Measurements from ENCODE around the gene C4BPA.

The C4BPA gene

DNA sequence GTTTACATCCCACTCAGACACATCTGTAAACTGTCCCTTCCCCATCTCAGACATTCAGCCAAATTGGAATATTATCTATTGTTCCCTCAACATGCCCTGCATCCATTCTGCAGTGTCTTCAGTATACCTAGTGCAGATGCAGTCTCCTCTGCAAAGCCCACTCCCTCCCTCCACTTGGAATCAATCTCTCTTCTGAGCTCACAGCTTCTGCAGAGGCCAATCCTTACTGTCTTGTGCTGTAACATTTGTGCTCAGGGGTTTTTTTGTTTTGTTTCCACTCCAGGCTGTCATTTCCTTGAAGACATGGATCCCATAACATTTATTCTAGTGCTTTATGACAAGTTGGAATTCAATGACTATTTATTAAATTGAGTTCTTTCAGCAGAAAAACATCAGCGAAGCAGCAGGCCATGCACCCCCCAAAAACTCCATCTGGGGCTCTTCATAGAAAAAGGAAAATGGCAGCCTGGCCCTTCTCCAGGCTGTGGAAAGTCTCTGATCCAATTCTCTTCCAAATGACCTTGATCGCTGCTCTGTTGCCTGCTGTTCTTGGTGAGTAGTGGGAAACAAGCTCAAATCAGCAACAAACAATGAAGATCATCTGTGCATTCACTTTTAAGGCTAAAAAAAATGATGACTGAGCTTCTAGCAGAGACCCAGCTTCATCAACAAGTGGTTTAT, 8.7 kb downstream of the C4BPA start:
- Histone ChIP-seq H4K20me1 (ENCODE audit: insufficient read depth, low read length) (no peaks in the 10 kb centered on the region), H3K27ac (ENCODE audit: low read length) (no peak overlapping the region), H3K4me2 (ENCODE audit: low read depth, low read length) (no peak overlapping the region), H3K79me2 (ENCODE audit: low read length) (no peaks in the 10 kb centered on the region), H3K9ac (ENCODE audit: low read length) (no peak overlapping the region), H3K9me3 (replicated peaks; ENCODE audit: insufficient read depth, low read length) (no peaks in the 10 kb centered on the region), H3K9me2 (replicated peaks; ENCODE audit: insufficient read depth, low read length) (no peaks in the 10 kb centered on the region), H3F3A (ENCODE audit: insufficient read depth, low read length) (no peaks in the 10 kb centered on the region), H2AFZ (ENCODE audit: low read length) (no peak overlapping the region), H3K4me3 (ENCODE audit: low read length) (no peak overlapping the region), H3K36me3 (replicated peaks; ENCODE audit: insufficient read depth, low read length) (no peaks in the 10 kb centered on the region), H3K4me1 (ENCODE audit: low read length) (no peaks in the 10 kb centered on the region), H3K27me3 (replicated peaks; ENCODE audit: insufficient read depth, low read length) (no peaks in the 10 kb centered on the region)
- TF ChIP-seq EZH2phosphoT487 (IDR thresholded peaks at IDR 0.05; ENCODE audit: low read length) = no peak
- TF ChIP-seq EZH2 (optimal IDR thresholded peaks at IDR 0.05; ENCODE audit: low read depth, low read length) = no peak
- TF ChIP-seq, protein P1, sequence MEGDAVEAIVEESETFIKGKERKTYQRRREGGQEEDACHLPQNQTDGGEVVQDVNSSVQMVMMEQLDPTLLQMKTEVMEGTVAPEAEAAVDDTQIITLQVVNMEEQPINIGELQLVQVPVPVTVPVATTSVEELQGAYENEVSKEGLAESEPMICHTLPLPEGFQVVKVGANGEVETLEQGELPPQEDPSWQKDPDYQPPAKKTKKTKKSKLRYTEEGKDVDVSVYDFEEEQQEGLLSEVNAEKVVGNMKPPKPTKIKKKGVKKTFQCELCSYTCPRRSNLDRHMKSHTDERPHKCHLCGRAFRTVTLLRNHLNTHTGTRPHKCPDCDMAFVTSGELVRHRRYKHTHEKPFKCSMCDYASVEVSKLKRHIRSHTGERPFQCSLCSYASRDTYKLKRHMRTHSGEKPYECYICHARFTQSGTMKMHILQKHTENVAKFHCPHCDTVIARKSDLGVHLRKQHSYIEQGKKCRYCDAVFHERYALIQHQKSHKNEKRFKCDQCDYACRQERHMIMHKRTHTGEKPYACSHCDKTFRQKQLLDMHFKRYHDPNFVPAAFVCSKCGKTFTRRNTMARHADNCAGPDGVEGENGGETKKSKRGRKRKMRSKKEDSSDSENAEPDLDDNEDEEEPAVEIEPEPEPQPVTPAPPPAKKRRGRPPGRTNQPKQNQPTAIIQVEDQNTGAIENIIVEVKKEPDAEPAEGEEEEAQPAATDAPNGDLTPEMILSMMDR (IDR thresholded peaks at IDR 0.05; ENCODE audit: low read length) = no peak
- no peak for DNase-seq

DNA sequence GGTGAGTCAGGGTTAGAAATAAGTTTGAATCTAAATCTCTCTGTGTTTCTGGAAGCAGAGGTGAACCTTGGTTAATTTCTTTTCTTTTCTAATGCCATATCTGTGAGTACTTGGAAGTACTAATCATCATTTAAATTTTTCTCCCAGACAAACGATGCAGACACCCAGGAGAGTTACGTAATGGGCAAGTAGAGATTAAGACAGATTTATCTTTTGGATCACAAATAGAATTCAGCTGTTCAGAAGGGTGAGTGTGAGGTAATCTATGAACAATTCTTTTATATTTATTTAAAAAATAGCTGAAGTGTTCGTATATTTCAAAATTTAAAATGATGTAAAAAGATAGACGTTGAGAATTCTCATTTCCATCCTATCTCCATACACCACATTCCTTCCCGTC, 11.2 kb downstream of the C4BPA start:
- Histone ChIP-seq H3K4me2 (ENCODE audit: low read depth, low read length) (no peak overlapping the region), H3K9me2 (replicated peaks; ENCODE audit: insufficient read depth, low read length) (no peaks in the 10 kb centered on the region), H3K36me3 (replicated peaks; ENCODE audit: insufficient read depth, low read length) (no peaks in the 10 kb centered on the region), H3K9ac (ENCODE audit: low read length) (no peak overlapping the region), H2AFZ (ENCODE audit: low read length) (no peak overlapping the region), H3K4me1 (ENCODE audit: low read length) (no peaks in the 10 kb centered on the region), H3F3A (ENCODE audit: insufficient read depth, low read length) (no peaks in the 10 kb centered on the region), H3K27me3 (replicated peaks; ENCODE audit: insufficient read depth, low read length) (no peaks in the 10 kb centered on the region), H3K4me3 (ENCODE audit: low read length) (no peak overlapping the region), H4K20me1 (ENCODE audit: insufficient read depth, low read length) (no peaks in the 10 kb centered on the region), H3K79me2 (ENCODE audit: low read length) (no peaks in the 10 kb centered on the region), H3K27ac (ENCODE audit: low read length) (no peak overlapping the region), H3K9me3 (replicated peaks; ENCODE audit: insufficient read depth, low read length) (no peaks in the 10 kb centered on the region)
- DNase-seq = no peak
- no peak for TF ChIP-seq EZH2phosphoT487 (IDR thresholded peaks at IDR 0.05; ENCODE audit: low read length)
- no peak for TF ChIP-seq EZH2 (optimal IDR thresholded peaks at IDR 0.05; ENCODE audit: low read depth, low read length)
- TF ChIP-seq, protein P1 (IDR thresholded peaks at IDR 0.05; ENCODE audit: low read length) = no peak

DNA sequence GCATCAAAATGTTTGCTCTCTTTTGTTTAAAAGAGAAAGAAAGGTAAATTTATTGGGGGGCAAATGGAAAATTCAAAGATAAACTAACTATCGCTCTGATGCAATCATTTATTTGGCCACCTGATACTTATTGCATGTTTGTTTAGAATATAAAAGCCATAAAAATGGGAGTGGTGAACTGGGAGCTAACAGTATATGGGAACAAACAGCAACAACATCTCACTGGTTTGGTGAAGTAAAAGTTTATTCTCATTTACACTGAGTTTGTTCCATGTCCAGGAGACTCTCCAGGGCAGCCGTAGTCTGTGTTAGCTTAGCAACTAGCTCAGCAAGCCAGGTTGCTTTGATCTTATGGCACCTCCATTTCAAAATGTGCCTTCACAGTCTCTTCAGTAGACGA, 20.4 kb downstream of the C4BPA start:
- no peaks in the 10 kb centered on the region for H3K36me3 ChIP-seq (replicated peaks; ENCODE audit: insufficient read depth, low read length)
- no peak overlapping the region for H3K27ac ChIP-seq (ENCODE audit: low read length)
- H3K9me3 ChIP-seq (replicated peaks; ENCODE audit: insufficient read depth, low read length) = no peaks in the 10 kb centered on the region
- H3K4me2 ChIP-seq (ENCODE audit: low read depth, low read length) = no peak overlapping the region
- TF ChIP-seq EZH2 (optimal IDR thresholded peaks at IDR 0.05; ENCODE audit: low read depth, low read length) (no peak), EZH2phosphoT487 (IDR thresholded peaks at IDR 0.05; ENCODE audit: low read length) (no peak)
- TF ChIP-seq, protein P1 (IDR thresholded peaks at IDR 0.05; ENCODE audit: low read length) = no peak
- no peak overlapping the region for H3K4me3 ChIP-seq (ENCODE audit: low read length)
- no peaks in the 10 kb centered on the region for H3F3A ChIP-seq (ENCODE audit: insufficient read depth, low read length)
- no peaks in the 10 kb centered on the region for H3K4me1 ChIP-seq (ENCODE audit: low read length)
- H3K9ac ChIP-seq (ENCODE audit: low read length) = no peak overlapping the region
- no peaks in the 10 kb centered on the region for H3K79me2 ChIP-seq (ENCODE audit: low read length)
- DNase-seq = no peak
- no peaks in the 10 kb centered on the region for H4K20me1 ChIP-seq (ENCODE audit: insufficient read depth, low read length)
- H2AFZ ChIP-seq (ENCODE audit: low read length) = no peak overlapping the region
- no peaks in the 10 kb centered on the region for H3K9me2 ChIP-seq (replicated peaks; ENCODE audit: insufficient read depth, low read length)
- no peaks in the 10 kb centered on the region for H3K27me3 ChIP-seq (replicated peaks; ENCODE audit: insufficient read depth, low read length)
